AG09319 (cell line): ENCODE results near the gene NEDD9.

Experiments used
- DNase-seq: peaks from one replicate; pipeline ENCODE4 v3.0.0-alpha.2; 2010; ENCODE audit warnings: low read depth; ENCODE audit errors: extremely low read depth
- CTCF ChIP-seq: IDR thresholded peaks from 2 replicates; pipeline ENCODE4 v1.5.1; 2011; ENCODE audit warnings: low read depth, mild to moderate bottlenecking, inconsistent platforms, low read length, moderate library complexity

The NEDD9 gene

GRCh38 chr6:11232770-11233626 is 530 bp upstream of the NEDD9 start:
- TF ChIP-seq CTCF = no peak
- no peak for DNase-seq

- no peak for DNase-seq
- TF ChIP-seq CTCF = no peak
Measured at GRCh38 chr6:11231564-11232192, 790 bp downstream of the NEDD9 start.

- no peak for TF ChIP-seq CTCF
- no peak for DNase-seq
Measured at GRCh38 chr6:11231108-11231463, 1.4 kb downstream of the NEDD9 start.

- no peak for TF ChIP-seq CTCF
- DNase-seq = no peak
Measured at GRCh38 chr6:11230158-11231107, 2.0 kb downstream of the NEDD9 start.

GRCh38 chr6:11229655-11230046 is 2.8 kb downstream of the NEDD9 start:
- no peak for DNase-seq
- no peak for TF ChIP-seq CTCF

- no peak for TF ChIP-seq CTCF
Measured at GRCh38 chr6:11228935-11229654, 3.4 kb downstream of the NEDD9 start.

More at GRCh38 chr6:11228935-11229654, 3.4 kb downstream of the NEDD9 start:
- no peak for DNase-seq
